ENCODE results near the gene TMTC3.

GRCh38 chr12:88185279-88185678 lies 43.2 kb downstream of the TMTC3 start:
- no peak for TF ChIP-seq EZH2 (IDR thresholded peaks at IDR 0.05)
- no peak for TF ChIP-seq POLR2AphosphoS5 (IDR thresholded peaks at IDR 0.05; ENCODE audit: borderline replicate concordance, low read depth, low read length)
- no peak for TF ChIP-seq FOXP2 (optimal IDR thresholded peaks at IDR 0.05; ENCODE audit: control extremely low read depth, extremely low read length, insufficient read depth)

All from SK-N-MC (cell line).